GM12801 (cell line): ENCODE results near the gene PDAP1.

Source experiments
- CTCF ChIP-seq: IDR thresholded peaks from one replicate; pipeline ENCODE4 v1.5.1; 2011; ENCODE audit warnings: control low read depth; ENCODE audit not compliant: insufficient read length; ENCODE audit errors: extremely low read depth

The PDAP1 gene

GRCh38 chr7:99368750-99369389, 39.5 kb downstream of the PDAP1 start:
- no peak for TF ChIP-seq CTCF

GRCh38 chr7:99366646-99367045, 41.8 kb downstream of the PDAP1 start:
- TF ChIP-seq CTCF: no peak

GRCh38 chr7:99365318-99366141, 42.9 kb downstream of the PDAP1 start:
- no peak for TF ChIP-seq CTCF

GRCh38 chr7:99363286-99363685, 45.1 kb downstream of the PDAP1 start:
- no peak for TF ChIP-seq CTCF

- no peak for TF ChIP-seq CTCF
Observed at GRCh38 chr7:99362801-99363200, 45.6 kb downstream of the PDAP1 start.

- no peak for TF ChIP-seq CTCF
Observed at GRCh38 chr7:99359465-99360154, 48.8 kb downstream of the PDAP1 start.

- no peak for TF ChIP-seq CTCF
Observed at GRCh38 chr7:99357701-99358490, 50.5 kb downstream of the PDAP1 start.
